Measurements from ENCODE around the gene ZFAND5. TPM values are rescaled to one million over a fixed set of nuclear protein-coding genes. Genes with fewer than 3 reads are reported as not detected.

ZFAND5 gene
- total RNA-seq, 4 donors from 2014 or later = 165 to 229 (median 211) TPM

GRCh38 chr9:72351538-72352453 is 13.2 kb downstream of the ZFAND5 start:
- DNase-seq = peak in 1 of 2 donors; percentile 11
- intact Hi-C loops (cut with DNase I) = no loop called here
- Histone ChIP-seq H3K36me3 (peaks cover 14 to 27% of the 10 kb centered on the region in 2 donors), H3K4me3 (replicated peaks in 1 of 3) (no peak overlapping the region), H3K27me3 (no peaks in the 10 kb centered on the region), H3K4me1 (peaks cover 12 to 27% of the 10 kb centered on the region in 2 donors), H3K27ac (no peak overlapping the region), H3K9me3 (no peaks in the 10 kb centered on the region)
- TF ChIP-seq, protein P1, sequence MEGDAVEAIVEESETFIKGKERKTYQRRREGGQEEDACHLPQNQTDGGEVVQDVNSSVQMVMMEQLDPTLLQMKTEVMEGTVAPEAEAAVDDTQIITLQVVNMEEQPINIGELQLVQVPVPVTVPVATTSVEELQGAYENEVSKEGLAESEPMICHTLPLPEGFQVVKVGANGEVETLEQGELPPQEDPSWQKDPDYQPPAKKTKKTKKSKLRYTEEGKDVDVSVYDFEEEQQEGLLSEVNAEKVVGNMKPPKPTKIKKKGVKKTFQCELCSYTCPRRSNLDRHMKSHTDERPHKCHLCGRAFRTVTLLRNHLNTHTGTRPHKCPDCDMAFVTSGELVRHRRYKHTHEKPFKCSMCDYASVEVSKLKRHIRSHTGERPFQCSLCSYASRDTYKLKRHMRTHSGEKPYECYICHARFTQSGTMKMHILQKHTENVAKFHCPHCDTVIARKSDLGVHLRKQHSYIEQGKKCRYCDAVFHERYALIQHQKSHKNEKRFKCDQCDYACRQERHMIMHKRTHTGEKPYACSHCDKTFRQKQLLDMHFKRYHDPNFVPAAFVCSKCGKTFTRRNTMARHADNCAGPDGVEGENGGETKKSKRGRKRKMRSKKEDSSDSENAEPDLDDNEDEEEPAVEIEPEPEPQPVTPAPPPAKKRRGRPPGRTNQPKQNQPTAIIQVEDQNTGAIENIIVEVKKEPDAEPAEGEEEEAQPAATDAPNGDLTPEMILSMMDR (IDR thresholded peaks at IDR 0.05) = no peak
- peak in 1 of 2 donors; percentile 7 for TF ChIP-seq POLR2A (IDR thresholded peaks at IDR 0.05)
- WGBS, 2 donors = 90 to 91% methylated on average over 15 of the region's 15 CpGs

DNA sequence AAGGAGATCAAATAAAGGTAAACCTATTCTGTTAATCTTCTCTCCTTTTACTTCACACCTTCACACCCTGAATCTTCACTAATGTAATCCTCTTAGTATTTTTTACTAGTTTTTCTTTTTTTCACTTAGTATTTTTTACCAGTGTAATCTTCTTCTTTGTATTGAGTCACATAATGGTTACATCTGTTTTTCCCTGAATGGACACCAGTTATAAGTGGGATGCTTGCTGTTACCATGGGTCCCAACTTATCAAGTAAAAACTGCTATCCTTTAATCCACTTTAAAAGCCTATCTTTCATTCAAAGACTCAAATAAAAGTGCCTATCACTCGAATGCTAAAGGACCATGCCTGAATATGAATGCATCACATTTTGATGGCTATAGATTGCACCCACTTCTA is 15.1 kb downstream of the ZFAND5 start:
- Histone ChIP-seq H3K27me3 (no peaks in the 10 kb centered on the region), H3K9me3 (no peaks in the 10 kb centered on the region), H3K36me3 (peaks cover 6 to 13% of the 10 kb centered on the region in 2 donors), H3K27ac (no peak overlapping the region), H3K4me3 (replicated peaks in 1 of 3) (no peak overlapping the region), H3K4me1 (peaks cover 0 to 13% of the 10 kb centered on the region in 2 donors)
- intact Hi-C loops (cut with DNase I) = no loop called here
- WGBS, 2 donors = 78 to 79% methylated on average over 1 of the region's 1 CpG
- no peak for DNase-seq
- no peak for TF ChIP-seq POLR2A (IDR thresholded peaks at IDR 0.05)
- TF ChIP-seq, protein P1 (IDR thresholded peaks at IDR 0.05) = no peak

DNA sequence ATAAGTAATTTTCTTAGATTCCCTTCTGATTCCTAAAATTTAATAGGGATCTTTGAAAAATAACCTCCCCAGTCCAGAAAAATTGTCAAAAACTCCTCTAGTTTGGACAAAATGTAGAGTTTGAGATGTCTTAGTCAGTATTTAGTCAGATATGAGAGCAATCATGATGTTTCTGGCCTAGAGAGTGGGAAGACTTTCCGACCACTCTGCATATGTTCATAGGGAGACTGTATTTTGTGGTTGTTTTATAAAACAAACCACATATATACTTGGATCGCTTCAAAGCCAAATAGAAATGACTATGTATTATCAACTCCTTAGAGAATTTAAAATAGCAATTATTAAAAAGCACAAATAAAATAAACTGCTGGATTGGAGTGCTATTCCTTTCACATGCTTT is 15.8 kb downstream of the ZFAND5 start:
- no peak overlapping the region for H3K4me3 ChIP-seq (replicated peaks in 1 of 3)
- H3K27ac ChIP-seq = no peak overlapping the region
- no peak for DNase-seq
- no peak for TF ChIP-seq POLR2A (IDR thresholded peaks at IDR 0.05)
- TF ChIP-seq, protein P1 (IDR thresholded peaks at IDR 0.05) = no peak
- intact Hi-C loops (cut with DNase I) = no loop called here
- no peaks in the 10 kb centered on the region for H3K27me3 ChIP-seq
- WGBS, 2 donors = 84 to 86% methylated on average over 2 of the region's 2 CpGs
- H3K36me3 ChIP-seq = peaks cover 0 to 6% of the 10 kb centered on the region in 2 donors
- H3K9me3 ChIP-seq = no peaks in the 10 kb centered on the region
- peaks cover 0 to 13% of the 10 kb centered on the region in 2 donors for H3K4me1 ChIP-seq

DNA sequence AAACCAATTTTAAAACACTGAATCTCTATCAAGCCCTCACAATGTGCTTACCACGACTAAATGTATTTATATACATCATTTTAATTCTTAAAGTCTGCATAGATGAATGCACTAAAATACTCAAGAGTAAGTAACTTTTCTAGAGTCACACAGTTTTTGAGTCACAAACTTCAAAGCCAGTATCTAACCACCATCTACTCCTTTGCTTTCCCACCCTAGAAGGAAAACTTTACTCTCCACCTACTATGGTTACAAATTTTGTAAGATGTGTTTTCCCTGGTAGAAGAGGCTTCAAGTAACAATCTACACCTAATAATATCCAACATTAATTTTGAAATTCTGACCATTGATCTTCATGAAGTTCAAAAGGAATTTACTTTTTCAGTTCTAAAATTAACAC is 18.7 kb downstream of the ZFAND5 start:
- no peak for DNase-seq
- 82 to 94% methylated on average over 1 of the region's 1 CpG for WGBS, 2 donors
- H3K4me3 ChIP-seq (replicated peaks in 1 of 3) = no peak overlapping the region
- peaks cover 0 to 8% of the 10 kb centered on the region in 2 donors for H3K4me1 ChIP-seq
- H3K9me3 ChIP-seq = no peaks in the 10 kb centered on the region
- H3K36me3 ChIP-seq = no peaks in the 10 kb centered on the region
- intact Hi-C loops (cut with DNase I) = no loop called here
- H3K27me3 ChIP-seq = no peaks in the 10 kb centered on the region
- TF ChIP-seq, protein P1 (IDR thresholded peaks at IDR 0.05) = no peak
- no peak for TF ChIP-seq POLR2A (IDR thresholded peaks at IDR 0.05)
- no peak overlapping the region for H3K27ac ChIP-seq

GRCh38 chr9:72338631-72339030 is 26.4 kb downstream of the ZFAND5 start:
- no peak for DNase-seq
- H3K9me3 ChIP-seq = no peaks in the 10 kb centered on the region
- no peak overlapping the region for H3K27ac ChIP-seq
- no peaks in the 10 kb centered on the region for H3K36me3 ChIP-seq
- H3K4me3 ChIP-seq (replicated peaks in 1 of 3) = no peak overlapping the region
- intact Hi-C loops (cut with DNase I) = no loop called here
- no peaks in the 10 kb centered on the region for H3K4me1 ChIP-seq
- WGBS, 2 donors = 68 to 77% methylated on average over 4 of the region's 4 CpGs
- H3K27me3 ChIP-seq = no peaks in the 10 kb centered on the region
- TF ChIP-seq, protein P1 (IDR thresholded peaks at IDR 0.05) = no peak
- no peak for TF ChIP-seq POLR2A (IDR thresholded peaks at IDR 0.05)

All from thyroid gland (tissue), 4 donors.